GM12864 (cell line): ENCODE results near the gene PARVG.

Experiments used
- DNase-seq: peaks from one replicate; pipeline ENCODE4 v3.0.0-alpha.2; 2011; ENCODE audit warnings: low read depth
- H3K4me3 ChIP-seq: 2 replicates; pipeline ENCODE4 v1.5.1; 2011; ENCODE audit warnings: mild to moderate bottlenecking, low read depth, low read length, control low read depth
- TF ChIP-seq, protein P1 (sequence below): IDR thresholded peaks from 2 replicates; pipeline ENCODE4 v1.5.1; 2011; ENCODE audit warnings: low read depth, mild to moderate bottlenecking, moderate library complexity, low read length, control low read depth, inconsistent platforms; ENCODE audit errors: missing control alignments

The PARVG gene

DNA sequence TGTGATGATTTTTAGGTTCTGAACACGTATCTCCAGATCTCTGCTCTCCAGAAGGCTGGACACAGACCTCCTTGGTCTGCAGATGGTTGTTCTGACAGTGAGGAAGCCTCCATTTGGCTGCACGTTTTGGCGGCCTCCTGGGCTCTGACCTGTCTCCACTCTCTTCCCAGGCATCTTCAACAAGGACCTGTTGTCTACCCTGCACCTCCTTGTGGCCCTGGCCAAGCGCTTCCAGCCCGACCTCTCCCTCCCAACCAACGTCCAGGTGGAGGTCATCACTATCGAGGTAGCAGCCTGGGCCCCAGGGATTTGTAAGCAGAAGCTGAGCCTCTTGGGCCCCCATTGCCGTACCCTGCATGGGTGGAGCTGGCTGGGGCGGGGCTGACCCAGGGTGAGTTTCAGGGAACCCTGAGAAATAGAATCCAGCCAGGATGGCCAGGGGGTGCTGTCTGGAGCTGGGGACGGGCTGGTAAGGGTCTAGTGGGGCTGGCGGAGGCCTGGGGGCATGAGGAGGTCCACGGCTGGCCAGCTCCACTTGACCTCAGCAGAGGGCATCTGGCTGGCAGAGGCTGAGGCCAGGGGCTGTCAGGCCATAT, 9.8 kb downstream of the PARVG start:
- no peak overlapping the region for H3K4me3 ChIP-seq
- TF ChIP-seq, protein P1, sequence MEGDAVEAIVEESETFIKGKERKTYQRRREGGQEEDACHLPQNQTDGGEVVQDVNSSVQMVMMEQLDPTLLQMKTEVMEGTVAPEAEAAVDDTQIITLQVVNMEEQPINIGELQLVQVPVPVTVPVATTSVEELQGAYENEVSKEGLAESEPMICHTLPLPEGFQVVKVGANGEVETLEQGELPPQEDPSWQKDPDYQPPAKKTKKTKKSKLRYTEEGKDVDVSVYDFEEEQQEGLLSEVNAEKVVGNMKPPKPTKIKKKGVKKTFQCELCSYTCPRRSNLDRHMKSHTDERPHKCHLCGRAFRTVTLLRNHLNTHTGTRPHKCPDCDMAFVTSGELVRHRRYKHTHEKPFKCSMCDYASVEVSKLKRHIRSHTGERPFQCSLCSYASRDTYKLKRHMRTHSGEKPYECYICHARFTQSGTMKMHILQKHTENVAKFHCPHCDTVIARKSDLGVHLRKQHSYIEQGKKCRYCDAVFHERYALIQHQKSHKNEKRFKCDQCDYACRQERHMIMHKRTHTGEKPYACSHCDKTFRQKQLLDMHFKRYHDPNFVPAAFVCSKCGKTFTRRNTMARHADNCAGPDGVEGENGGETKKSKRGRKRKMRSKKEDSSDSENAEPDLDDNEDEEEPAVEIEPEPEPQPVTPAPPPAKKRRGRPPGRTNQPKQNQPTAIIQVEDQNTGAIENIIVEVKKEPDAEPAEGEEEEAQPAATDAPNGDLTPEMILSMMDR: no peak
- DNase-seq: no peak

DNA sequence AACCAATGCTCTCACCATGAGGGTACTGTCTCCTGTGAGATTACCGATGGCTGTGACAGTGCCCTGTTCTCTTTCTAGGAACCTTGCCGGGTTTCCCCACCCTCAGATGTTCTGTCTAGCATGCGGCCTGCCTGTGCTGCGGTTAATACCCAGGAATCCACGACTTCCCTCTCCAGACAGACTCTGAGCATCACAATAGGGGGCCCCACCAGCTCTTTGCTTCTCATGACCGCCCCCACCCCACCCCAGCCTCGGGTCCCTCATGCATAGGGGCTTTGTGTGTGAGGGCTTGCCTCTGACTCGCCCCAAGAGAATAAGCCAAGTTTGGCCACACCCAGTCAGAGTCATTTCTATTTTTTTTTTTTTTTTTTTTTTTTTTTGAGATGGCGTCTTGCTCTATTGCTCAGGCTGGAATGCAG, 10.3 kb downstream of the PARVG start:
- DNase-seq: no peak
- TF ChIP-seq, protein P1: no peak

DNA sequence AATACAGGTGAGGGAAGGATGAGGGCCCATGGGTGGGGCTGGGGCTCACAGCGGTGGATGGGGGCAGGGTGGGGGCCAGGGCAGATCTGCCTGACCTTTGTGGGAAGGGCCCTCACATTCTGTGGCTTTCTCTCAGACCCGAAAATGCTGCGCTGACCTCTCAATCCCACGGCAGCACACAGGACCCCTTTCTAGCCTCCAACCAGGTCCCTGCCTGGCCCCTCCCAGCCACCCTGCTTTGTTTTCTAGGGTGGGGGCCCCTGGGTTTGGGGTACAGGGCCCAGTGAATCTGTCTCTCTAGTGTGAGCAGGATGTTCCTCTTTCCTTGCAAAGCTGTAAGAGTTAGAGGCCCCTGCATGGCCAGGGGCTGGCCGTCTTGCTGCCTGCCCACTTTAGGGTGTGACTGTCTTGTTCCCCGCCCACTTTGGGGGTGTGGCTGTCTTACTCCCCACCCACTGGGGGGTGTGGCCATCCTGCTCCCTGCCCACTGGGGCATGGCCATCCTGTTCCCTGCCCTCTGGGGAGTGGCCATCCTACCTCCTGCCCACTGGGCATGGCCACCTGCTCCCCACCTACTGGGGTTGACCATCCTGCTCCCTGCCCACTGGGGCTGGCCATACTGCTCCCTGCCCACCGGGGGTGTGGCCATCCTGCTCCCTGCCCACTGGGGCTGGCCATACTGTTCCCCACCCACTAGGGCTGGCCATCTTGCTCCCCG, 11.5 kb downstream of the PARVG start:
- TF ChIP-seq, protein P1: no peak
- no peak for DNase-seq
- no peak overlapping the region for H3K4me3 ChIP-seq

More for the DNA sequence above, 10.3 kb downstream of the PARVG start:
- H3K4me3 ChIP-seq: no peak overlapping the region

DNA sequence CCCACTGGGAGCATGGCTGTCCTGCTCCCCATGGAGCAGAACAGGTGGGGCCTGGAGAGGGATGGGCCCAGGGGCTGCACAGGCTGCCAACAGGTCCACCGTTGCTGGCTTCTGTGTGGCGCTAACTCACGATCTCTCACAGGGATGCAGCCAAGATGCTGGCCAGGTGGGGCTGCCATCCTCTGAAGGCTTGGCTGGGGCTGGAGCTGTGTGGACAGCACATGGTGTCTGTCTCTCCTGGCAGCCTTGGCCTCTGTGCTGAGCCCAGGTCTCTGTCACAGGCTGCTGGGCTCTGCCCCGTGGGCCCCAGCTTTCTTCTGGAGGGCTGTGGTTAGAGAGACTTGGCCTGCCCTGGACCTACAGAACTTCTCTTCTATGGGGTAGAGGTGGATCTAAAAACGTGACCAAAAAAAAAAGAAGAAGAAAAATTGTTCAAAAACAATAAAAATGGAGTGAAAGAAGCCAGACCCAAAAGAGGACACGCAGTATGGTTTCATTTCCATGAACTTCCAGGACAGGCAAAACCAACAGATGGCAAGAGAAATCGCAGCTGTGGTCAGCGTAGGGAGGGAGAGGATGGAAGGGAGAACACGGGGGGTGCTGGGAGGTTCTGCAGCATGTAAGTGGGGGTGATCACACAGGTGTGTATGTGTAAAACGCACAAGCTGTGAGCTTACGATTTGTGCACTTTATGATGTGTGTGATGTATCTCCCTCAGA, 12.2 kb downstream of the PARVG start:
- no peak for DNase-seq
- TF ChIP-seq, protein P1: no peak
- no peak overlapping the region for H3K4me3 ChIP-seq

DNA sequence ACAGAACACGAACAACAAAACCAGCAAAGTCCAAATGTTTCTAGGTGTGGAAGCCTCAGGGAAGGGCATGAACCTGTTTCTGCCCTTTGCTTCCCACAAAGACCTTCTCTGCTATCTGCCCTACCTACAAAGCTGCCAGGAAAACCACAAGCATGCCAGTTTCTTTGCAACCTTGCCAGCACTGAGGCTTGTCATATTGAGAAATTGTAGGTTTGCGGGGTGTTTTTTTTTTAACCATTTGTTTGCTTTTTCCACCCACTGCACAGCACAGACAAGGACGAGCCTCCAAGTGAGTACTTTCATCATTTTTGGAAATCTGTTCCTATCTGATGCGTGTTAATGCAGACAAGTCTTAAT, 12.8 kb downstream of the PARVG start:
- TF ChIP-seq, protein P1: no peak
- H3K4me3 ChIP-seq: no peak overlapping the region
- no peak for DNase-seq

DNA sequence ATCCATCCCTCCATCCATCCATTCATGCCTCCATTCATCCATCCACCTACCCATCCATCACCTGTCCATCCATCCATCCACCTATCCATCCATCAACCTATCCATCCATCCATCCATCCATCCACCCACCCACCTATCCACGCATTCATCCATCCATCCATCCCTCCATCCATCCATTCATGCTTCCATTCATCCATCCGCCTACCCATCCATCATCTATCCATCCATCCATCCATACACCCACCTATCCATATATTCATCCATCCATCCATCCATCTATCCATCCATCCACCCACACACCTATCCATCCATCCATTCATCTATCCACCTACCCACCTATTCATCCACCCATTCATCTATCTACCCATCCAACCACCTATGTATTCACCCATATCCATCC, 13.8 kb downstream of the PARVG start:
- H3K4me3 ChIP-seq: no peak overlapping the region
- DNase-seq: no peak

More for the DNA sequence above, 13.8 kb downstream of the PARVG start:
- TF ChIP-seq, protein P1: no peak
